Naive B cell (primary cell): ENCODE data around the gene CREBZF. TPM values are rescaled to one million over a fixed set of nuclear protein-coding genes. Genes with fewer than 3 reads are reported as not detected.
A peak's percentile ranks its signal among the peaks of the same experiment; 100 is the strongest.
"Not testable (repeated sequence)": the region's sequence is repeated elsewhere in the genome, so short reads cannot be mapped to it uniquely, and the experiment has no call there.

Experiments
- ATAC-seq, 2 donors: fragments of 150-1000 bp; cut with Tn5 transposase; 2 replicates each; pipeline ENCODE4 v1.10.0; 2021; ENCODE audit warnings: low read depth in 2 of 2, mild to moderate bottlenecking in 2 of 2, moderate library complexity in 2 of 2
- DNase-seq: peaks from one replicate; pipeline ENCODE4 v3.0.0; 2022
- H3K27ac Mint-ChIP-seq, 6 donors: one replicate each; pipeline ENCODE4 v1.8.0; 2020 to 2022; ENCODE audit warnings: mild to moderate bottlenecking in 6 of 6, mixed read lengths in 6 of 6, moderate library complexity in 5 of 6, inconsistent platforms in 2 of 6
- H3K27me3 Mint-ChIP-seq, 3 donors: one replicate each; pipeline ENCODE4 v1.8.0; 2021 to 2022; ENCODE audit warnings: mixed read lengths in 3 of 3, mild to moderate bottlenecking in 1 of 3
- H3K36me3 Mint-ChIP-seq, 2 donors: one replicate each; pipeline ENCODE4 v1.8.0; 2020 to 2022; ENCODE audit warnings: mixed read lengths in 2 of 2, inconsistent platforms in 1 of 2, mild to moderate bottlenecking in 1 of 2
- H3K4me1 Mint-ChIP-seq, 3 donors: one replicate each; pipeline ENCODE4 v1.8.0; 2020 to 2022; ENCODE audit warnings: mixed read lengths in 3 of 3, inconsistent platforms in 1 of 3, mild to moderate bottlenecking in 1 of 3, moderate library complexity in 1 of 3
- H3K4me3 Mint-ChIP-seq, 8 donors: one replicate each; pipeline ENCODE4 v1.8.0; 2020 to 2022; ENCODE audit warnings: mild to moderate bottlenecking in 8 of 8, mixed read lengths in 8 of 8, moderate library complexity in 8 of 8, inconsistent platforms in 2 of 8
- H3K9me3 Mint-ChIP-seq, 7 donors: one replicate each; pipeline ENCODE4 v1.8.0; 2020 to 2022; ENCODE audit warnings: mixed read lengths in 7 of 7, mild to moderate bottlenecking in 5 of 7, inconsistent platforms in 2 of 7, moderate library complexity in 1 of 7
- polyA plus RNA-seq, 6 donors: library from polyadenylated mRNA; unstranded; fragments of 300-500 nt; fragmentation: Illumina TruSeq; gene quantifications; one replicate each; pipeline ENCODE4 v1.2.3, GENCODE V29; 2021; ENCODE audit warnings: low read depth in 6 of 6

The CREBZF gene
- polyA plus RNA-seq, 6 donors from 2014 or later = 4.8 to 19.8 (median 13.9) TPM

- no peaks in the 10 kb centered on the region for H3K9me3 Mint-ChIP-seq
- DNase-seq = no peak
- H3K36me3 Mint-ChIP-seq = no peaks in the 10 kb centered on the region
- peaks cover 6 to 11% (median 9%) of the 10 kb centered on the region in 3 donors for H3K27me3 Mint-ChIP-seq
- peaks cover 11 to 16% (median 16%) of the 10 kb centered on the region in 3 donors for H3K4me1 Mint-ChIP-seq
- H3K4me3 Mint-ChIP-seq = peak overlapping the region in 2 of 8 donors; percentile 2 to 56
- H3K27ac Mint-ChIP-seq = no peak overlapping the region
- ATAC-seq = no peak
Observed at GRCh38 chr11:85685125-85685819, 20.3 kb upstream of the CREBZF start.

GRCh38 chr11:85682330-85683305, 17.7 kb upstream of the CREBZF start:
- peak overlapping the region; percentile 77 to 95 (median 90) for H3K4me3 Mint-ChIP-seq
- DNase-seq (peak; percentile 46), ATAC-seq (peak; percentile 89 to 92)
- H3K27ac Mint-ChIP-seq = peak overlapping the region; percentile 8 to 96 (median 82)
- no peaks in the 10 kb centered on the region for H3K36me3 Mint-ChIP-seq
- peaks cover 11 to 16% (median 16%) of the 10 kb centered on the region in 3 donors for H3K4me1 Mint-ChIP-seq
- H3K27me3 Mint-ChIP-seq = peaks cover 0 to 7% (median 0%) of the 10 kb centered on the region in 3 donors
- no peaks in the 10 kb centered on the region for H3K9me3 Mint-ChIP-seq

GRCh38 chr11:85680897-85681296, 16.0 kb upstream of the CREBZF start:
- Mint-ChIP-seq H3K9me3 (no peaks in the 10 kb centered on the region), H3K27me3 (peaks cover 0 to 4% (median 0%) of the 10 kb centered on the region in 3 donors), H3K27ac (no peak overlapping the region), H3K36me3 (no peaks in the 10 kb centered on the region), H3K4me1 (peaks cover 11 to 16% (median 16%) of the 10 kb centered on the region in 3 donors), H3K4me3 (peak overlapping the region in 2 of 8 donors; percentile 67 to 68)
- DNase-seq (no peak), ATAC-seq (no peak)

- no peak for DNase-seq
- Mint-ChIP-seq H3K27me3 (peaks cover 0 to 12% (median 11%) of the 10 kb centered on the region in 3 donors), H3K4me1 (peaks cover 11 to 16% (median 16%) of the 10 kb centered on the region in 3 donors), H3K4me3 (no peak overlapping the region), H3K9me3 (no peaks in the 10 kb centered on the region), H3K36me3 (no peaks in the 10 kb centered on the region), H3K27ac (no peak overlapping the region)
- no peak for ATAC-seq
Observed at GRCh38 chr11:85679576-85679975, 14.6 kb upstream of the CREBZF start.

GRCh38 chr11:85673393-85673792, 8.5 kb upstream of the CREBZF start:
- peaks cover 7 to 21% (median 17%) of the 10 kb centered on the region in 3 donors for H3K27me3 Mint-ChIP-seq
- ATAC-seq (no peak), DNase-seq (no peak)
- peaks cover 0 to 6% (median 5%) of the 10 kb centered on the region in 7 donors for H3K9me3 Mint-ChIP-seq
- H3K27ac Mint-ChIP-seq = no peak overlapping the region
- H3K4me3 Mint-ChIP-seq = no peak overlapping the region
- peaks cover 0 to 5% (median 0%) of the 10 kb centered on the region in 3 donors for H3K4me1 Mint-ChIP-seq
- H3K36me3 Mint-ChIP-seq = no peaks in the 10 kb centered on the region

GRCh38 chr11:85672105-85672902, 7.4 kb upstream of the CREBZF start:
- peak in 1 of 2 donors; percentile 34 for ATAC-seq
- H3K4me1 Mint-ChIP-seq = peaks cover 0 to 5% (median 0%) of the 10 kb centered on the region in 3 donors
- no peaks in the 10 kb centered on the region for H3K36me3 Mint-ChIP-seq
- H3K27me3 Mint-ChIP-seq = peaks cover 7 to 21% (median 17%) of the 10 kb centered on the region in 3 donors
- no peak overlapping the region for H3K4me3 Mint-ChIP-seq
- DNase-seq = no peak
- no peak overlapping the region for H3K27ac Mint-ChIP-seq
- peaks cover 0 to 6% (median 5%) of the 10 kb centered on the region in 7 donors for H3K9me3 Mint-ChIP-seq

- H3K27me3 Mint-ChIP-seq = peaks cover 7 to 21% (median 17%) of the 10 kb centered on the region in 3 donors
- not testable (repeated sequence) for H3K9me3 Mint-ChIP-seq, H3K4me3 Mint-ChIP-seq, H3K4me1 Mint-ChIP-seq, H3K36me3 Mint-ChIP-seq, DNase-seq, ATAC-seq
- H3K27ac Mint-ChIP-seq = peak overlapping the region in 1 of 6 donors; percentile 22
Observed at GRCh38 chr11:85670949-85671663, 6.2 kb upstream of the CREBZF start.

- Mint-ChIP-seq H3K9me3 (peaks cover 0 to 5% (median 0%) of the 10 kb centered on the region in 7 donors), H3K36me3 (no peaks in the 10 kb centered on the region), H3K27me3 (peaks cover 0 to 7% (median 7%) of the 10 kb centered on the region in 3 donors), H3K27ac (no peak overlapping the region), H3K4me3 (peak overlapping the region in 1 of 8 donors; percentile 33), H3K4me1 (peaks cover 14 to 18% (median 16%) of the 10 kb centered on the region in 3 donors)
- no peak for DNase-seq
- no peak for ATAC-seq
Observed at GRCh38 chr11:85668157-85668556, 3.2 kb upstream of the CREBZF start.

- Mint-ChIP-seq H3K9me3 (no peaks in the 10 kb centered on the region), H3K36me3 (no peaks in the 10 kb centered on the region), H3K4me1 (peaks cover 19 to 24% (median 22%) of the 10 kb centered on the region in 3 donors), H3K27ac (no peak overlapping the region), H3K4me3 (peak overlapping the region in 1 of 8 donors; percentile 97), H3K27me3 (peaks cover 0 to 6% (median 0%) of the 10 kb centered on the region in 3 donors)
- no peak for DNase-seq
- ATAC-seq = no peak
Observed at GRCh38 chr11:85666687-85667086, 1.8 kb upstream of the CREBZF start.

GRCh38 chr11:85665733-85666132, 804 bp upstream of the CREBZF start:
- no peaks in the 10 kb centered on the region for H3K9me3 Mint-ChIP-seq
- peak overlapping the region in 2 of 6 donors; percentile 73 to 99 for H3K27ac Mint-ChIP-seq
- peak overlapping the region in 6 of 8 donors; percentile 31 to 99 (median 58) for H3K4me3 Mint-ChIP-seq
- ATAC-seq = no peak
- H3K4me1 Mint-ChIP-seq = peaks cover 22 to 32% (median 28%) of the 10 kb centered on the region in 3 donors
- no peaks in the 10 kb centered on the region for H3K36me3 Mint-ChIP-seq
- DNase-seq = no peak
- no peaks in the 10 kb centered on the region for H3K27me3 Mint-ChIP-seq

- ATAC-seq (peak; percentile 79), DNase-seq (peak; percentile 87)
- Mint-ChIP-seq H3K27me3 (no peaks in the 10 kb centered on the region), H3K9me3 (no peaks in the 10 kb centered on the region), H3K36me3 (peaks cover 12% of the 10 kb centered on the region in 2 donors), H3K4me1 (peaks cover 33 to 45% (median 45%) of the 10 kb centered on the region in 3 donors), H3K4me3 (peak overlapping the region; percentile 93 to 100 (median 99)), H3K27ac (peak overlapping the region; percentile 98 to 100 (median 99))
Observed at GRCh38 chr11:85663753-85664614, 945 bp downstream of the CREBZF start.
